ENCODE data around the gene SMAD7.

The SMAD7 gene, protein sequence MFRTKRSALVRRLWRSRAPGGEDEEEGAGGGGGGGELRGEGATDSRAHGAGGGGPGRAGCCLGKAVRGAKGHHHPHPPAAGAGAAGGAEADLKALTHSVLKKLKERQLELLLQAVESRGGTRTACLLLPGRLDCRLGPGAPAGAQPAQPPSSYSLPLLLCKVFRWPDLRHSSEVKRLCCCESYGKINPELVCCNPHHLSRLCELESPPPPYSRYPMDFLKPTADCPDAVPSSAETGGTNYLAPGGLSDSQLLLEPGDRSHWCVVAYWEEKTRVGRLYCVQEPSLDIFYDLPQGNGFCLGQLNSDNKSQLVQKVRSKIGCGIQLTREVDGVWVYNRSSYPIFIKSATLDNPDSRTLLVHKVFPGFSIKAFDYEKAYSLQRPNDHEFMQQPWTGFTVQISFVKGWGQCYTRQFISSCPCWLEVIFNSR

DNA sequence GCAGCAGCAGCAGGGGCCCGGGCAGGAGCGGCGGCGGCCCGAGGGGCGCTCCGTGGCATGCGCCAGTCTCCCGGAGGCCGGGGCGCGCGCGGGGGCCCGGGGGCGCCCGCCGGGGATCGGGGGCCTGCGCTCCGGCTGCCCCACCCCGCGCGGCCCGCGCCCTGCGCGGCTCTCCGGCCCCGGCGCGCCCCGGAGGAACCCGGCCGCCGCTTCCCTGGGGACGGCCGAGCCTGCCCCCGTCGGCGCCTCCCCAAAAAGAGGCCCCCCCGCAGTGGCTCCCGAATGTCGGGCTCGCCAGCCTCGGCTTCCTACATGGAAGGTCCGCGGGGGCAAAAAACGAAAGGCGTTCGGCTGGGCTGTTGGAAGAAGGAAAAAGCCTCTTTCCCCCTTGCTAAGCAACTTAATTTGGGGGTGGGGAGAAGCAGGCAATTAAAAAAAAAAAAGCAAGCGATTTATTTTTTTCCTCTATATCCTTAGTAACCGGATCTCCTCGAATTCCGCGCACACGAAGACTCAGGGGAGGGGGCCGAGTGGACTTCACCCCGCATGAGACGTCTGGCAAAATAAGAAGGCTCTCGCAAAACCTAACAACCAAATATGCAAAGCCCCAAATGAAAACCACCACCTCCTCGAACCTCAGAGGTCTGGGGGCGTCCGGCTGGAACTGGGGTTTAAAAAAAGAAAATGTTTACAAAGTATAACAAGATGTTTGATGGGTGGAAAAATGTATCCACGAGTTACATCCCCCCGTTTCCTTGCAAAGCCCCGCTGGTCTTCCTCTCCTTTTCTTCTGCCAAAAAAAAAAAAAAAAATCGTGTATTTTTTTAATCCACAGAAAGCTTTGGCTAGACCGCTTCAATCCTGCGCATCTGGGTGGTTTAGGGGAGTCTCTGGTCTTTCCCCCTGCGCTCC lies at the start of gene SMAD7:
TSS of gene SMAD7 (minus strand) at position 430 of the 912 bp plus-strand sequence. CDS start 541 bp downstream, outside the sequence.
- Histone ChIP-seq H3K4me1 (ENCODE audit: control insufficient read depth in 2 of 2, insufficient read depth in 2 of 2, low read length in 2 of 2) (peaks cover 24 to 28% of the 10 kb centered on the region in 2 donors), H3K27me3 (ENCODE audit: control insufficient read depth in 2 of 2, insufficient read depth in 2 of 2, low read length in 2 of 2) (no peaks in the 10 kb centered on the region), H3K36me3 (ENCODE audit: control insufficient read depth in 2 of 2, insufficient read depth in 2 of 2, low read length in 2 of 2) (peaks cover 0 to 3% of the 10 kb centered on the region in 2 donors), H3K4me3 (ENCODE audit: low read length in 2 of 2) (peak within 1 kb of the TSS; percentile 91 to 93), H3K9ac (ENCODE audit: low read depth in 1 of 2, low read length in 2 of 2) (peak within 1 kb of the TSS; percentile 85 to 90), H3K9me3 (ENCODE audit: control insufficient read depth in 2 of 2, low read length in 2 of 2) (no peaks in the 10 kb centered on the region), H3K27ac (ENCODE audit: low read depth in 2 of 2, low read length in 2 of 2) (peak within 1 kb of the TSS; percentile 94 to 96)

DNA sequence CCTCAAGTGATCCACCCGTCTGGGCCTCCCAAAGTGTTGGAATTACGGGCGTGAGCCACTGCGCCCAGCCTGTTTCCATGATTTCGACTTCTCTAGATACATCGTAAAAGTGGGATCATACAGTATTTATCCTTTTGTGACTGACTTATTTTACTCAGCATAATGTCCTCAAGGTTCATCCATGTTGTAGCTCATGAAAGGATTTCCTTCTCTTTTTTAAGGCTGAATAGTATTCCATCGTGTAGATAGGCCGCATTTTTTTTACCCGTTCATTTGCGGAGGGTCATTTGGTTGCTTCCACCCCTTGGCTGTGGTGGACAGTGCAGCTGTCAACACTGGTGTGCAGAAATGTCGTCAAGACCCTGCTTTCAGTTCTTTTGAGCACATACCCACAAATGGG lies 48.8 kb upstream of the SMAD7 start:
- no peak overlapping the region for H3K27ac ChIP-seq (ENCODE audit: low read depth in 2 of 2, low read length in 2 of 2)
- no peak overlapping the region for H3K4me3 ChIP-seq (ENCODE audit: low read length in 2 of 2)
- H3K27me3 ChIP-seq (ENCODE audit: control insufficient read depth in 2 of 2, insufficient read depth in 2 of 2, low read length in 2 of 2), result no peaks in the 10 kb centered on the region
- H3K36me3 ChIP-seq (ENCODE audit: control insufficient read depth in 2 of 2, insufficient read depth in 2 of 2, low read length in 2 of 2), result no peaks in the 10 kb centered on the region
- no peaks in the 10 kb centered on the region for H3K9me3 ChIP-seq (ENCODE audit: control insufficient read depth in 2 of 2, low read length in 2 of 2)
- peaks cover 5 to 20% of the 10 kb centered on the region in 2 donors for H3K4me1 ChIP-seq (ENCODE audit: control insufficient read depth in 2 of 2, insufficient read depth in 2 of 2, low read length in 2 of 2)
- no peak overlapping the region for H3K9ac ChIP-seq (ENCODE audit: low read depth in 1 of 2, low read length in 2 of 2)

DNA sequence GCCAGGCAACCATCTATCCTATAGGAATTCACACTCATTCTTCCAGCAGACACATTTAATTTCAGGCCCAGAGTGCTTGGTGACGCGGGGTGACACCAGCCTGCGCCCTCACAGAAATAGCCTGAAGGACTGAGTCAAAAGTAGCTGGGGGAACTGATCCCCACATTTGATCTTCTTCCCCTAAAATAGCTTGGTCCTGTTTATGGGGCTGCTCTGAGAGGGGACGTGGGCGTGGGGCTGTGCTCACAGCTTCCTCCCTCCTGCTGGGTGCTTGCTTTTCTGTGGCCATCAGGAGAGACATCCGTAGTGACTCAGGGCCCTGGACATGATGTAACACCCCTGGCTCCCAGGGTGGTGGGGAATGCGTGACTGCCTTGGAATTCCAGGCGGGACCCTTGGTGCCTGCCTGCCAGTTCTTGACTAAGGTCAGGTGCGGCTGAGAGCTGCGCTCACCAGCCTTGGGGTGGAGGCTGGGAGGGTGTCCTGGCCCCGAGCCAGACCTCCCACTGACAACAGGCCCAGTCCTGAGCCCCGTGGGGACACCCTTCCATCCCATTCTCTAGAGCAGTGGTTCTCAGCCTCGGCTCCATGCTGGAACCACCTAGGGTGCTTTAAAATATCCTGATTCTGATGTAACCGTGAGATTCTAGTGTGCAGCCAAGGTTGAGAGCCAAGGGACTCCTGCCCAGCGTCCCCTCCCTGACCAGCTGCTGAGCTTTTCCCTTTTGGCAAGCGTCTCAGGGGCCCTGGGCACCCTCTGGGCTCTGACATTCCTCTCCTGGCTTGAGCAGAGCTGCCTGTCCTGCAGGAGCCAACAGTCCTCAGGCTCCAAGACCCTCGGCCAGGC lies 47.4 kb upstream of the SMAD7 start:
- Histone ChIP-seq H3K4me1 (ENCODE audit: control insufficient read depth in 2 of 2, insufficient read depth in 2 of 2, low read length in 2 of 2) (peaks cover 10 to 20% of the 10 kb centered on the region in 2 donors), H3K36me3 (ENCODE audit: control insufficient read depth in 2 of 2, insufficient read depth in 2 of 2, low read length in 2 of 2) (no peaks in the 10 kb centered on the region), H3K9ac (ENCODE audit: low read depth in 1 of 2, low read length in 2 of 2) (no peak overlapping the region), H3K27me3 (ENCODE audit: control insufficient read depth in 2 of 2, insufficient read depth in 2 of 2, low read length in 2 of 2) (no peaks in the 10 kb centered on the region), H3K27ac (ENCODE audit: low read depth in 2 of 2, low read length in 2 of 2) (no peak overlapping the region), H3K4me3 (ENCODE audit: low read length in 2 of 2) (no peak overlapping the region), H3K9me3 (ENCODE audit: control insufficient read depth in 2 of 2, low read length in 2 of 2) (no peaks in the 10 kb centered on the region)

DNA sequence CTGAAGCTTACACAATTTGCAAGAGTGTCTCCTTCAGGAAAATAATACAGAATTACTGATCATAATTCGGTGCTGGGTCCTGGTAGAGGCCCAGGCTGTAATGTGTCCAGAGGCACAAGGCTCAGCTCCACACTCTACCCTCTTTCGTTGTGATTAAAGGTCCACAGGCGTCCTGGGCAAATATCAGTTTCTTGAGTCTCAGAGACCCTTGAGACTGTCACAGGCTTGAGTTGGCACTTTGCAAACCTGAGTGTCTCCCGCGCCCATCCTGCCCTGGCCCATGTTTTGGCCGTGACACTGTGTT lies 46.9 kb upstream of the SMAD7 start:
- peaks cover 13 to 20% of the 10 kb centered on the region in 2 donors for H3K4me1 ChIP-seq (ENCODE audit: control insufficient read depth in 2 of 2, insufficient read depth in 2 of 2, low read length in 2 of 2)

DNA sequence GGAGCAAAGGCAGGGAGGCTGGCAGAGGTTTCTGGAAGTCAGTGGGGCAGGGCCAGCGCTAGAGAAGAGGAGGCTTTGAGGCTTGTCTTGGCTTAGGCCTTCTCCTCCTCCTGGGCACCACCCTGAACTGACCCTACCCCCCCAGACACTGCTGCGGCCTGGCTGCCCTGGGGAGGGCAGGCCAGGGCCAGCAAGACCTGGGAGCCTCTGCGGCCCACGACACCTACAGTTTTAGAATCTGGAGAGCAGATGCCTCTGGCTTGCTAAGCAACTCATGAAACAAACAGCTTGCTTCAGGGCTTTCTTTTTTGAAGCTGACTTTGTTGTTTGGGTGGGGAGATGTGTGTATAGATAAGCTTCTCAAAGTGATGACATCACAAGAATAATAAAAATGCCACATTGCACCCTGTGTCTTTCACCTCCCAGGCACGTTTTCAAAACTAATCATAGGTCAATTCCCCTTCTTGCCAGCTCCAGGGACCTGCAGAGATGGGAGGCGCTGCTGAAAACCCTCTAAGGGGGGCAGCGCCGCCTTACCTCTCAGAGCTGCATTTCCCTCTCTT lies 46.2 kb upstream of the SMAD7 start:
- Histone ChIP-seq H3K4me1 (ENCODE audit: control insufficient read depth in 2 of 2, insufficient read depth in 2 of 2, low read length in 2 of 2) (peaks cover 13 to 24% of the 10 kb centered on the region in 2 donors), H3K27me3 (ENCODE audit: control insufficient read depth in 2 of 2, insufficient read depth in 2 of 2, low read length in 2 of 2) (no peaks in the 10 kb centered on the region), H3K9me3 (ENCODE audit: control insufficient read depth in 2 of 2, low read length in 2 of 2) (no peaks in the 10 kb centered on the region), H3K27ac (ENCODE audit: low read depth in 2 of 2, low read length in 2 of 2) (peak overlapping the region; percentile 60 to 73), H3K4me3 (ENCODE audit: low read length in 2 of 2) (no peak overlapping the region), H3K36me3 (ENCODE audit: control insufficient read depth in 2 of 2, insufficient read depth in 2 of 2, low read length in 2 of 2) (no peaks in the 10 kb centered on the region), H3K9ac (ENCODE audit: low read depth in 1 of 2, low read length in 2 of 2) (peak overlapping the region; percentile 20 to 41)

More for the DNA sequence above, 46.9 kb upstream of the SMAD7 start:
- no peak overlapping the region for H3K27ac ChIP-seq (ENCODE audit: low read depth in 2 of 2, low read length in 2 of 2)
- no peaks in the 10 kb centered on the region for H3K36me3 ChIP-seq (ENCODE audit: control insufficient read depth in 2 of 2, insufficient read depth in 2 of 2, low read length in 2 of 2)
- no peaks in the 10 kb centered on the region for H3K9me3 ChIP-seq (ENCODE audit: control insufficient read depth in 2 of 2, low read length in 2 of 2)
- H3K4me3 ChIP-seq (ENCODE audit: low read length in 2 of 2), result no peak overlapping the region
- peak overlapping the region in 1 of 2 donors; percentile 26 for H3K9ac ChIP-seq (ENCODE audit: low read depth in 1 of 2, low read length in 2 of 2)
- no peaks in the 10 kb centered on the region for H3K27me3 ChIP-seq (ENCODE audit: control insufficient read depth in 2 of 2, insufficient read depth in 2 of 2, low read length in 2 of 2)

DNA sequence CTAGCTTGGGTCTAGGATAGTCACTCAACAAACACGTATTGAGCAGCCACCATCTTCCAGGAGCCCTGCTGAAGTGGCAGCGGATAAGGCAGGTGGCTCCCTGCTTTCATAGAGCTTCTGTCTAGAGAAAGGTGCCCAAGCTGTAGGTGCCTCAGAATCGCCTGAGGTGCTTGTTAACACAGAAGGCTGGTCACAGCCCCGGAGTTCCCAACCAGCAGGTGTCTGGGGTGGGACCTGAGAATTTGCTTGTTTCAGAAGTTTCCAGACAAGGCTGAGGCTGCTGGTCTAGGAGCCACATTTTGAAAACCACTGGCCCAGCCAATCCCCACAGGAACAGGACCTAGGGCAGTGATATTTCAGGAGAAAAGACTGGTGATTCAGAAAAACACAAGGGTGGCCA lies 45.3 kb upstream of the SMAD7 start:
- H3K4me1 ChIP-seq (ENCODE audit: control insufficient read depth in 2 of 2, insufficient read depth in 2 of 2, low read length in 2 of 2), result peaks cover 13 to 24% of the 10 kb centered on the region in 2 donors
- no peaks in the 10 kb centered on the region for H3K9me3 ChIP-seq (ENCODE audit: control insufficient read depth in 2 of 2, low read length in 2 of 2)
- no peak overlapping the region for H3K27ac ChIP-seq (ENCODE audit: low read depth in 2 of 2, low read length in 2 of 2)
- no peaks in the 10 kb centered on the region for H3K36me3 ChIP-seq (ENCODE audit: control insufficient read depth in 2 of 2, insufficient read depth in 2 of 2, low read length in 2 of 2)
- H3K4me3 ChIP-seq (ENCODE audit: low read length in 2 of 2), result no peak overlapping the region
- no peaks in the 10 kb centered on the region for H3K27me3 ChIP-seq (ENCODE audit: control insufficient read depth in 2 of 2, insufficient read depth in 2 of 2, low read length in 2 of 2)
- no peak overlapping the region for H3K9ac ChIP-seq (ENCODE audit: low read depth in 1 of 2, low read length in 2 of 2)

DNA sequence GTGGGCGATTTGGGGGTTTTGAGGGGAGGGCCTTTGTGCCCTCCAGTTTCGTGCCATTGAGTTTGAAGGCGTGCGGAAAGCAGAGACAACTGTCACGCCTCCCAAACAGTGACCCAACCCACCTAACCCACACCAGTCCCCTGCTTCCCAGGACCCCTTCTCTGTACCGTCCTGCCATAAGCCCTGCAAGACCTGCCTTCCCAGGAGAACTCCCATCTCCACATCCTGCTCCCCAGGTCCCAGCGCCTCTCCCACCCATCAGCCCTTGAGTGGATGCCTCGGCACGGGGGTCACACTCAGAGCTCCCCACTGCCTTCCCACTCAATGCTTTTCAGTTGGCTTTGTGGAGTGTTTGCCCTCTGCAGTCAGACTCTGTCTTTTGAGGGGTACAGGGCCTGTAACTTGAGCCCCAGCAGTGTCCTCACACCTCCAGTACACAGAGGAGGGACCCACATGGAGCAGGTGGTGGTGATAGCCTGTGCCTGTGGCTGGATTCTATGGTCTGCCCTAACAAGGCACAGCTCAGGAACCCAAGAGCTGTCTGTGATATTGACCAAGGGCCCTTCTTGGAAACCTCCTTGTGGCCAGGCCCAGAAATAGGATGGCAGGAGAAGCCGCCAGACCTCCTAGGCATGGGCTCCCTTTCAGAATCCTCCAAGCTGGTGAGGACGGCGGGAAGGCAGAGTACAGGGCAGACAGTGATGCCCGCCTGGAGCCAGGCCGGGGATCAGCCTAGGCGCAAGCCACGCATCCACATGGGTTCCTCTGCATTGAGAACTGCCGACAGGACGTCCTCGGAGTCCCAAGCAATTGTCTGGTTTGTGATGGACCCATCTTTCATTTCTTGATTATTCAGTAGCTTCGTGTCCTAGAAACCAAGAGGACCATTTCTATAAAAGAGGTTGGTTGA lies 44.4 kb upstream of the SMAD7 start:
- Histone ChIP-seq H3K4me1 (ENCODE audit: control insufficient read depth in 2 of 2, insufficient read depth in 2 of 2, low read length in 2 of 2) (peaks cover 16 to 27% of the 10 kb centered on the region in 2 donors), H3K27me3 (ENCODE audit: control insufficient read depth in 2 of 2, insufficient read depth in 2 of 2, low read length in 2 of 2) (no peaks in the 10 kb centered on the region), H3K9me3 (ENCODE audit: control insufficient read depth in 2 of 2, low read length in 2 of 2) (no peaks in the 10 kb centered on the region), H3K27ac (ENCODE audit: low read depth in 2 of 2, low read length in 2 of 2) (no peak overlapping the region), H3K4me3 (ENCODE audit: low read length in 2 of 2) (no peak overlapping the region), H3K36me3 (ENCODE audit: control insufficient read depth in 2 of 2, insufficient read depth in 2 of 2, low read length in 2 of 2) (no peaks in the 10 kb centered on the region), H3K9ac (ENCODE audit: low read depth in 1 of 2, low read length in 2 of 2) (no peak overlapping the region)

DNA sequence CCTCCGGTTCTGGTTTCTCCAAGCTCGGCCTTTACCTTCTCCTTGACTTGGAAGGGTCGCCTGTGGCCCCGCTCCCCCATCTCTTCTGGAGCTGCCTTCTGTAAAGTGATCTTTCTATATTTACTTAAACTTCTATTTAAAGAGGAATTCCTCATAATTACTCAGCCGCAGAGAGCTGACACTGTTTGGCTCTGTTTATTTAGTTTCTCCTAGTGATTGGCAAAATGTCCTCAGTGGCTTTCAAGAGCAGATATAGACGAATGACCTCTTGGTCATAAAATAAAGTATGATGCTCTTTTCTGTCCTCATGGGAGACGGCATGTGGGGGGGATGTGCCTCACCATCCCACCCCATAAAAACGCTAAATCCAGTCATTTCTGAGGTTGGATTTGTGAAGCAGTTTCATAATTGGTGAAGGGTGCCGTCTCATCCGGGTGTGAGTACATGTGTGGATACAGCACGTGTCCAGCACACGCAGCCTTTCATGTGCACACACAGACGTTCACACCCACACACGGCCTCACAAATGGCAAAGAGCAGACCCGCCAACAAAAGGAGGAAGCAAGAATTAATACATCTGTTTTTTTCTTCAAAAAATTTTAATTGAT lies 43.4 kb upstream of the SMAD7 start:
- no peaks in the 10 kb centered on the region for H3K9me3 ChIP-seq (ENCODE audit: control insufficient read depth in 2 of 2, low read length in 2 of 2)
- H3K4me1 ChIP-seq (ENCODE audit: control insufficient read depth in 2 of 2, insufficient read depth in 2 of 2, low read length in 2 of 2), result peaks cover 16 to 27% of the 10 kb centered on the region in 2 donors
- H3K9ac ChIP-seq (ENCODE audit: low read depth in 1 of 2, low read length in 2 of 2), result no peak overlapping the region
- H3K27me3 ChIP-seq (ENCODE audit: control insufficient read depth in 2 of 2, insufficient read depth in 2 of 2, low read length in 2 of 2), result no peaks in the 10 kb centered on the region
- H3K36me3 ChIP-seq (ENCODE audit: control insufficient read depth in 2 of 2, insufficient read depth in 2 of 2, low read length in 2 of 2), result no peaks in the 10 kb centered on the region
- H3K4me3 ChIP-seq (ENCODE audit: low read length in 2 of 2), result peak overlapping the region in 1 of 2 donors; percentile 13
- peak overlapping the region in 1 of 2 donors; percentile 10 for H3K27ac ChIP-seq (ENCODE audit: low read depth in 2 of 2, low read length in 2 of 2)
